AG04449 (cell line): ENCODE data around the gene PADI1.

ENCODE experiments used
- CTCF ChIA-PET: fragments of 350-600 bp; formaldehyde crosslinking; extraction: SDS; loops from one replicate; lab custom pipeline; 2021; ENCODE audit warnings: antibody characterized with exemption; lab: Yijun Ruan, JAX
- POLR2A ChIA-PET: fragments of 400-600, 350-600 bp; formaldehyde crosslinking; extraction: SDS; loops from one replicate; lab custom pipeline; 2020; ENCODE audit warnings: antibody characterized with exemption, inconsistent platforms; lab: Yijun Ruan, JAX
- DNase-seq: peaks from one replicate; pipeline ENCODE4 v3.0.0-alpha.2; 2010; ENCODE audit warnings: low read depth, low spot score
- H3K4me3 ChIP-seq: 2 replicates; pipeline ENCODE4 v1.5.1; 2011; ENCODE audit warnings: low read depth, mild to moderate bottlenecking, control low read depth, low read length
- CTCF ChIP-seq: IDR thresholded peaks from one replicate; pipeline ENCODE4 v1.5.1; 2011; ENCODE audit warnings: mild to moderate bottlenecking, moderate library complexity, low read length, control low read depth, inconsistent platforms; ENCODE audit not compliant: insufficient read depth; ENCODE audit errors: missing control alignments

Gene PADI1

GRCh38 chr1:17232759-17233661, 28.1 kb downstream of the PADI1 start:
- peak; percentile 92 for DNase-seq
- ChIA-PET CTCF (interaction anchor here (1.0 to 12.2 kb wide), 4 partner anchors 8 to 171 kb away, joined by 4 to 669 read pairs (median 82); partner anchors contain the start of genes PADI2 and PADI3), POLR2A (interaction anchor here (0.6 to 4.6 kb wide), 12 partner anchors 8 to 1432 kb away, joined by 3 to 37 read pairs (median 5); no protein-coding TSS in a partner anchor)
- no peak for TF ChIP-seq CTCF
- no peak overlapping the region; the same call in 1 of the 2 replicates for H3K4me3 ChIP-seq

GRCh38 chr1:17233675-17234320, 28.9 kb downstream of the PADI1 start:
- TF ChIP-seq CTCF = no peak
- POLR2A ChIA-PET = interaction anchor here (0.6 to 4.6 kb wide), 11 partner anchors 9 to 1432 kb away, joined by 3 to 37 read pairs (median 5); no protein-coding TSS in a partner anchor
- H3K4me3 ChIP-seq = no peak overlapping the region
- peak; percentile 92 for DNase-seq
- CTCF ChIA-PET = interaction anchor here (1.0 to 12.2 kb wide), 11 partner anchors 9 to 176 kb away, joined by 3 to 669 read pairs (median 5); partner anchors contain the start of genes PADI2 and PADI3

- ChIA-PET CTCF (interaction anchor here (0.9 to 12.2 kb wide), 14 partner anchors 14 to 188 kb away, joined by 3 to 669 read pairs (median 4); partner anchors contain the start of genes PADI2 and PADI3), POLR2A (interaction anchor here (1.0 to 4.6 kb wide), 6 partner anchors 9 to 112 kb away, joined by 3 to 37 read pairs (median 12); no protein-coding TSS in a partner anchor)
- no peak overlapping the region for H3K4me3 ChIP-seq
- TF ChIP-seq CTCF = no peak
- DNase-seq = no peak
Observed at GRCh38 chr1:17234405-17234804, 29.5 kb downstream of the PADI1 start.

GRCh38 chr1:17235135-17235885, 30.4 kb downstream of the PADI1 start:
- H3K4me3 ChIP-seq = no peak overlapping the region
- CTCF ChIA-PET = interaction anchor here (0.7 to 12.2 kb wide), 16 partner anchors 13 to 189 kb away, joined by 3 to 669 read pairs (median 4); partner anchors contain the start of genes PADI2 and PADI3
- POLR2A ChIA-PET = interaction anchor here (1.0 to 4.6 kb wide), 2 partner anchors 106 to 110 kb away, joined by 3 to 37 read pairs; no protein-coding TSS in a partner anchor
- DNase-seq = no peak
- no peak for TF ChIP-seq CTCF

- H3K4me3 ChIP-seq = no peak overlapping the region
- TF ChIP-seq CTCF = peak; percentile 81
- DNase-seq = peak; percentile 19
- POLR2A ChIA-PET = interaction anchor here (0.6 to 0.9 kb wide), 2 partner anchors 48 to 215 kb away, joined by 3 to 4 read pairs; no protein-coding TSS in a partner anchor
- CTCF ChIA-PET = interaction anchor here (0.5 to 12.2 kb wide), 42 partner anchors 9 to 182 kb away, joined by 3 to 669 read pairs (median 5); partner anchors contain the start of genes PADI2 and PADI3
Observed at GRCh38 chr1:17236779-17237560, 32.0 kb downstream of the PADI1 start.
